GM19193 (cell line): Measurements from ENCODE around the gene CIROP.

Source experiments
- POLR2A ChIP-seq: IDR thresholded peaks from 4 replicates; pipeline ENCODE4 v1.6.1; 2011; ENCODE audit not compliant: insufficient read depth, insufficient read length; ENCODE audit errors: extremely low read depth

The CIROP gene

DNA sequence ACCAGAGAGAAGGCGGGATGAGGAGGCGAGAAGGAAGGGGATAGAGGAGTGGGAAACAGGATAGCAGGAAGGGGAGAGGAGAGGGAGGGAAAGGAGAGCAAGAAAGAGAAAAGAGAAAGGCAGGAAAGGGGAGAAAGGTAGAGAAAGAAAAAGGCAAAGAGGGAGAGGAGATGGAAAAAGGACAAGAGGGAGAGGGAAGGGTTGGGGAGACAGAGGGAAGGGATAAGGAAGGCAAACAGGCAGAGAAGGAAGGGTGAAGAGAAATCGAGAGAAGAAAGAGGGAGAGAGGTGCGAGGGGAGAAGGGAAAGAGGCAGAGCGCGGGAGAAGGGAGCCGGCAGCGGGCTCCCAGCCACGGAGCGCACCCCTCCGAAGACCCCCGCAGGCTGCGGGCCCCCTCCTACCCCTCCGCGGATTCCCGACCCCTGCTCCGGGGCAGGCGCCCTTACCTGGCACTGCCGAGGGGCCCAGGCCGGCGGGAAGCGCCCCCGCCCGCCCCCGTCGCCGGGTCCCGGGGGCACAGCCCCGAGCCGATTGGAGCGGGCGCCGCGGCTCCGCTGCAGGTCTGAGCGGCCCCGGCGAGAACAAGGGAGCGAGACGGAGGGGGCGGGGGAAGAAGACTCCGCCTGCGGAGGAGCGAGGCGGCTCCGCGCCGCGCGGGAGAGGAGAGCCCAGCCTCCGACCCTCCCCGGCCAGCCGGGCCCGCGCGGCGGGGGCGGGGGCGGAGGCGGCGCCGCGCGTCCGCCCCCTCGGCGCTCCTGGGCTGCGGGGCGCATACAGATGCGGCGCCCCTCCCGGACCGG lies 47.6 kb downstream of the CIROP start, which contains the start of gene CDH24:
Gene CDH24 (minus strand): TSS at position 565 of the 801 bp plus-strand sequence. CDS start 1,787 bp downstream, outside the sequence.
- no peak for TF ChIP-seq POLR2A

DNA sequence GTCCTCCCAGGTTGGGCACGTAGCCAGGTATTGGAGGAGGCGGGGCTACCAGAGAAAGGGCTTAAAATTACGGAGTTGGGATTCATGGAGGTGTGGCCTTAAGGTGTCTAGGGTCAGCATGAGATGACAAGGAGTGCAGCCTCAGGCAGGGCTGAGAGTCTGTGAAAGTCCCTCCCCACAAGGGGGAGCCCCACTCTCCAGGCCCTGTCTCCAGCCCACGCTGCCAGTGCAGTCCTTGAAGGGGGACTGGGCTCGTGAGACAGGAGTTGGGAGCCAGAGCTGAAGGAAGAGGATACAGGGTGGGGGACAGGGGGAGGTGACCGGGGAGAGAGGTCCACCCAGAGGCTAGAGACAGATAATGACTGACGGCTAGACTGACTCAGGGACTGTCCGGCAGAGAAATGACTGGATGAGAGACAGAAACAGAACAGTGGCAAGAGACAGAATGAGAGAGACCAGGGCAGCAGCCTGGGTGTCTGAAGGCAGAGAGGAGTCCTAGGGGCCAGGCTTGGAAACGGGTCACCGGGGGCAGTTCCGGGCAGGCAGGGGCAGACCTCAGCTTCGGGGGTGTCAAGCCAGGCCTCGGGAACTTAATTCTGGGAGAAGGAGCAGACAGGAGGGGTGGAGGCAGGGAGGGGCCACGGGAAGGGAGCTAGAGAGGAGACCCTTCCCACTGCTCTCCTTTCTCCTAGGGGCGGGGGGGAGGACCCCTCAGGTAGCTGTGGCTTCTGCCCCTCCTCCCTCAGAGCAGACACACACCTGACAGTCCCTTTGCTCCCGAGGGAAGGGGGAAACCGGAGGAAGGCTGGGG lies 48.4 kb downstream of the CIROP start:
- TF ChIP-seq POLR2A = no peak

DNA sequence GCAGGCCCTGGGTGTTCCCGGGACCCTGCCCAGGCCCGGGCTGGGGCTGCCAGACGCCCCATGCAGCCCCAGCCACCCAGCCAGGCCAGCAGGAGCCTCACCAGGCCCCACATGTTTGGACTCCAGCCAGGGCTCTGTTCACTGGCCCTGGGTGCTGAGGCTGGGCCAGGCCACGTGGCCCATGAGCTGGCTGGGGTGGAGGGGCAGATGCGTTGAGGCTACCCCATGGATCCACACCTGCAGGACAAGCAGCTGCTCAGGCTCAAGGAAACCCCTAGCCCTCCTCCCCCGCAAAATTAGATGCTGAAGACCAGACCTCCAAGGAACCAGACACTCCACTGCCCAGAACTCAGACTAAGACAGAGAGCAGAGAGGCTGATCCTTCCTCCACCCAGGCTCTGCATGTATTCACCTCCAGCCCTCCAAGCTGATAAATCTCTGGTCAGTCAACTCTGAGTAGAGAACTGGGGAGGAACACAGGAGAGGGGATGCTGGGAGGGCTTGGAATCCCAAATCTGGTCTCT lies 49.1 kb downstream of the CIROP start:
- TF ChIP-seq POLR2A = no peak

DNA sequence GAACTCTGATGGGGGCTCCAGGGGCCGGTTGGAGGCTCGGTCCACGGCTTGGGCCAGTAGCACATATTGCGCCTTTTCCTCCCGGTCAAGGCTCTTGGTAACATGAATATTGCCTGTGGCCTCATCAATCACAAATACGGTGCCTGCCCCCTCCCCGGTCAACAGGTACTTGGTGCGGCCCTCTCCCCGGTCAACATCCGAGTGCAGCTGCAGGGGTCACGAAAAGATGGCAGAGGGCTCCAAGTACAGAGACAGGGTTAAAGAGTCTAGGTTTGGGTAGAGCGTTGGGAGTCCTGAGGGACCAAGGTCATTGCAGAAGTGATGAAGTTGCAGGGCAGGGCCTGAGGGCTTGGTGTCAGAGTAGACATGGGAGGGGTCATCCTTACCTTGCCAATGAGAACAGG lies 49.6 kb downstream of the CIROP start:
- TF ChIP-seq POLR2A = no peak

DNA sequence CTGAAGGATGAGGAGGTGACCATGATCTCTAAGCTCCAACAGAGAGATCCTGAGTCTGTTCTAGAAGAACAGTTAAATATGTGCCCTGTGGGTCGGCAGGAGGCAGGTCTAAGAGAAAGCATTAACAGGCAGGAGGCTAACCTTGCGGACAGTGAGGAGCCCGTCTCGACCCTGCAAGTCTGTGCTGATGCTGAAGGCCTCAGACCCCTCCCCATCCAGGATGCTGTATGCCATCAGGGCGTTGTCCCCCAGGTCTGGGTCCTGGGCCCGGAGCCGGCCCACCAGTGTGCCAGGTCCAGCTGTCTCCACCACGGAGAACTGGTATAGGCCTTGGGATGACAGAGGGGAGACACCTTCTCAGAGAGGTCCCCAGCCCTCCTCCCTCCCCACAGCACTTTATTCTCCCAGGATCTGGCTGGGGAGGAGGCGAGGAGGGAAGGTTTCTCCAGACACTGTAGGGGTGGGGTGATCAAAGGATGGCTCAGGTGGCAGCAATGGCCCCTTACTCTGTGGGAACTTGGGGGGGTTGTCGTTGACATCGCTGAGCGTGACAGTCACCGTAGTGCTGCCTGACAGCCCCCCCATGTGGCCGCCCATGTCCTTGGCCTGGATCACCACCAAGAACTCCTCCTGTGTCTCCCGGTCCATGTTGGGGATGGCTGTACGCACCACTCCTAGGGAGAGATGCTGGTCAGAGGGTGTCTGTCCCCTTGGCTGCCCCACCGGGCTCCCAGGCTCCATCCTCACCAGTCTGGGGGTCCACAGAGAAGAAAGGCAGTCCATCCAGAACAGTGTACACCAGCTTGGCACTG lies 50.6 kb downstream of the CIROP start:
- TF ChIP-seq POLR2A = no peak

DNA sequence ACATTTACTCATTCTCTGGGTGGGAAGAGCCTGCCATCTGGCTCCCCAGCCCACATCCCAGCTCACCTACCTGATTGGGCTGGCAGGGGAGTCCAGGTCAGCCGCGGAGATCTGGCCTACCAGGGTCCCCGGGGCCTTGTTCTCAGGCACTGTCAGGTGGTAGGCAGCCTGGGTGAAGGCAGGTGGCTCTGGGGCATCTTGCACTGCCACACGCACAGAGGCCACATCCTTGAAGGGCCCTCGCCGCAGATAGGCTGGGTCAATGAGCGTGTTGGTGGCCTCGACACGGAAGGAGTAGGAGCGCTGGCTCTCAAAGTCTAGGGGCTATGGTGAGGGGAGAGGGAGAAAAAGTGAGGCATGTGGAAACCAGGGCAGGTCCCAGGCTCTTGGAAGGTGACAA lies 51.4 kb downstream of the CIROP start:
- TF ChIP-seq POLR2A = no peak

DNA sequence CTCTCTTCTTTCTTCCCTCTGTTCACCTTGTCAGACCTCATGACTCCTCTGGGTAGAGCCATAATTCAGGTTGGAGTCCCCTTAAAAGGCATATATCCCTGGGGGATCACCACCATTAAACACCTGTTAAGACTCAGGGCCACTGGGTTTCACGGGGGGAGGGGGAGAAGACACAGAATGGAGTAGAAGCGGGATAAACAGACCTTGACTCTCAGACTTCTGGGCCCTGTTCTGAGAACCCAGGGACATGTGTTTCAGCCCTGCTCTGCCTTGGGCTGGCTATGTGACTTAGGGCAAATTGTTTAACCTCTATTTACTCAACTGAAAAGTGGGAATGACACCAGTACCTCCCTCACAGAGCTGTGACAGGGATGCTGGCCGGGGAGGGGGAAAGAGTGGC lies 52.1 kb downstream of the CIROP start:
- no peak for TF ChIP-seq POLR2A

DNA sequence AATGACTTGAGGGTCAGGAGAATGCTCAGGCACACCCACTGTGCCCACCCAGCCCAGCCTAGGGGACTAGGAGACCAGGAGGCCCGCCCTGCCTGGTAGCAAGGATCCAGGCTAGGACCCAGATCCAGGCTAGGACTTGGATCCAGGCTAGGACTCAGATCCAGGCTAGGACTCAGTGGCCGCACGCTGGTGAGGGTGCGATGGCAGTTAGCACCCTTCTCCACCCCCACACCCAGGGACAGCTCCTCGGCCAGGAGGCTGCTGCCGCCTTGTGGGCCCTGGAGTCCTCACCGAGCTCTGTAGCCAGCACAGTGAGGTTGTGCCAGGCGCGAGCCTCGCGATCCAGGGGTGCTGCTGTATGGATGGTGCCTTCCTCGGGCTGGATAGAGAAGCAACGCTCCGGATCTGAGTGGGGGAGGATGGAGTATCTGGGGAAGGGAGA lies 52.6 kb downstream of the CIROP start:
- no peak for TF ChIP-seq POLR2A

DNA sequence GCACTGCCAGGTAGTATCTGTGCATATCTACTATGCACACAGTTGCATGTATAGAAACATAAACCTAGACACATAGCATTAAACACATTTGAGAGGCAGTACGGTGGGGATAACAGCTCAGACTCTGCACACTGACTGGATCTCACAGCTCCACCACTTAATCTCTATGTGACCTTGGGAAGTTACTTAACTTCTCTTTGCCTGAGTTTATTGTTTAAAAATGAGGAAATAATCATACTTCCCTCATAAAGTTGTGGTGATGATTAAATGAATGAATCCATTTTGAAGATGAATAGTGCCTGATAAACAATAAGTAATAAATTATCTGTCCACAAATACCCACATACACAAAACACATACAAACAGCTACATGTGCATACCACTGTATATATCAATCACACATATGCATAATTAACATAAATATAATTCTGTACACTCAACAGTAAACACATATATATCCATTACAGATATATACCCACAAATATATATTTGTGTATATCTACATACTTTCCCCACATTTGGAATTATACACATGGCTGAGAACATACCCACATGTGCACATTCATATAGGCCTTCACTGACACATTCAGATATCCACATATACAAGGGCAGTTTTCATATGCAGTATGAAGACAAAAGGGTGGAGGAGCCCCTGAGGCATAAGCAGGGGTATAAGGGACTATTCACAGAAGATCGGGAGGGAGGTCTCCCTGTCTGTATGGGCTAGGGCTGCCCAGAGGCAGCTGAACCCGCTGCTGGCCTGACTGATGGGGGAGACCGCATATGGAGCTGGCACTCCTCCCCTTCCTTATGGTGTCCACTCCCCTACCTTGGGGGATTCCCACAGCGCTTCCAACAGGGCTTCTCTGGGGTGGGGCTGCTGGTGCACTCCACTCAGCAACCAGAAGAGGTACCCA lies 53.4 kb downstream of the CIROP start:
- no peak for TF ChIP-seq POLR2A
